ENCODE measurements around the gene PDIA5.
A peak's percentile ranks its signal among the peaks of the same experiment; 100 is the strongest.

PDIA5 gene

DNA sequence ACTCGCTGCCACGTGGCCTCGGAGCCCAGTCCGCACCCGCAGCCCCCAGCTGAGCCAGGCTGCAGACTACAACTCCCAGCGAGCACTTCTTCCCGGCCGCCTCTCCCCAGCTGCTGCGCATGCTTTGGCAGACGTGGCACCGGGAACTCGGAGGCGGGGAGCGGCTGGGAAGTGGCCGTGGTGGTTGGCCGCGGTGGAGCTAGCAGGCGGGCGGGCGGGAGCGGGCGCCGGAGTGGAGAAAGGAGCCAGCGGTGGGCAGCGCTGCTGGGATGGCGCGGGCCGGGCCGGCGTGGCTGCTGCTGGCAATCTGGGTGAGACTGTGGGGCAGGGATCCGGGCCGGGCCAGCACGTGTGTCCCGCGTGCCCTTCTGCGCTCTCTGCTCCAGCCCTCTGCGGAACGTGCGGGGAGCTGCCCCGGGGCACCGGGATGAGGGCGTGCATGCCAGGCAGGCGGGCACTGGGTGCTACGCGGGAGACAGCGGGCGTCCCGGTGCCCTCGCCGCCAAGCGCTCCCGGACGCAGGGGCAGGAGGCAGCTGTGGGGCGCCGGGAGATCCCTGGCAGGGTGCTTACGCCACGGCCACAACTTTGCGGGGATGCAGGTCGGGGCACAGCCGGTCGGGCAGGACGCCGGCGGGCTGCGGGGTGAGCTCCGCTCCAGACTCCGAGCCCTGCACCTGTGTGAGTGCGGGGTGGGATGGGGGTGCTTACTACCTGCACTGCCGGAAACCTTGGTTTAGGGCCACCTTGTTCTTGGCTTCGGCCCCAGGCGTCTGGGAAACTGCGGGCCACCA lies at the start of gene PDIA5:
Gene PDIA5, plus strand, starts transcription at position 130 of the 793 bp plus-strand sequence. Its CDS starts 140 bp downstream, at position 270.
- DNase-seq (ENCODE audit: low read depth in 2 of 2): peak; percentile 73 to 76

DNA sequence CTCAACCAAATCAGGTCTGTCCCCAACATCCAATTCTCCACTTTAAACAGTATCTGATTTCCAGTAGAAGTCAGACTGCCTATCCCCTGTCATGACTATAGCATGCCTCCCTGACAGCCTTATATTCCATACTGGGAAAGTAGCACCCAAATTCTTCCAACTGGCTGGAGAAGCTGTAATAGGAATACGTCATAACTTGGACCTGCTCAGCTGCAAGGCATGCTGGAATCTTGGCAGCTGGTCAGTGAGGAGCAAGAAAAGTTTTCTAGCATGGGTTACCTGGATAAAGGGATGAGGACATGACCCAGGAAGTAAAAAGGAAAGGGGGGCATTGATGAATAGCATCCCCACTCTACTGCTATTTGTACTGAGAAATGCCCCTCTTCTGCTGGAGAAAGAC lies 48.1 kb upstream of the PDIA5 start:
- DNase-seq (ENCODE audit: low read depth in 2 of 2): no peak

DNA sequence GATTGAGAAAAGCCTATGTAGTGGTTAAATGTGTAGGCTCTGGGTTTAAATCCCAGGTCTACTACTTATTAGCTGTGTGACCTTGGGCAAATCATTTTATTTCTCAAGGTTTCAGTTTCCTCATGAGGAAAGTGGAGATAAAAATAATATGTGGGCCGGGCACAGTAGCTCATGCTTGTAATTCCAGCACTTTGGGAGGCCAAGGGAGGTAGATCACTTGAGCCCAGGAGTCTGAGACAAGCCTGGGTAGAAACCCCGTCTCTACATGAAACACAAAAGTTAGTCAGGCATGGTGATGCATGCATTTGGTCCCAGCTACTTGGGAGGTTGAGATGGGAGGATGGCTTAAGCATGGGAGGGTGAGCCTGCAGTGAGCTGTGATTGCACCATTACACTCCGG lies 47.7 kb upstream of the PDIA5 start:
- DNase-seq (ENCODE audit: low read depth in 2 of 2): no peak

DNA sequence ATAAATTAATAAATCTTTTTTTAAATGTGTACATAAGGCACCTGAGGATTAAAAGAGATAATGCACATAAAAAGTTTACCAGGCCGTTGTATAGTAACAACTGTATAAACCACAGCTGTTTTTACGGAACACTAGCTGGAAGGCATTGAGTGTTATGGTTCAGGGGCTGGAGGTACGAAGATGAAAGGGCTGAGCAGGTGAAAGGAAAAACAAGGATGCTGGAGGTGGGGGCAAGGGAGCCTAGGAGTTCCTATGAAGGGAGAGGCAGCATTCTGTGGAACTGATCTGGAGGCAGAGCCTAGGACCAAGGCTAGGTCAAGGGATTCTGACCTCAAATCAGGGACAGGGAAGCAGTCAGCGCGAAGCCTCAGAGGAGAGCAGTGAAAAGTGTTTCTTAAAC lies 47.2 kb upstream of the PDIA5 start:
- DNase-seq (ENCODE audit: low read depth in 2 of 2): no peak

DNA sequence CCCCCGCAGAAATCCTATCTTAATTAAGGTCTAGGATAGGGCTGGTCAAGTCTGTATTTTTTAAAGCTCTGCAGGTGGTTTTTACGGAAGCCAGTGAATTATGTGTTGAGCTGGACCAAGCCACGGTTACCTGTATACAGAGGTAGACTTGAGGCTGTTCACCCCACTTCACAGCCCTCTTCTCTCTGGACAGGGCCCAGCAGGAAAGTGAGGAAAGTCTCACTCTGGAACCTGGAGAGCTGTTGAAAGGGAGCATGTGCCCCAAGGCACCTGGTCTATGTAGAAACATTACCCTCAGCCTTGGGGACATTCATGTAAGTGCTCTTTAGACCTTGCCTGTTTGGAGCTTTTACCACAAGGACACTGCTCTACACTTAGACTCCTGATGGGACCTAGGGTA lies 46.1 kb upstream of the PDIA5 start:
- DNase-seq (ENCODE audit: low read depth in 2 of 2): no peak

DNA sequence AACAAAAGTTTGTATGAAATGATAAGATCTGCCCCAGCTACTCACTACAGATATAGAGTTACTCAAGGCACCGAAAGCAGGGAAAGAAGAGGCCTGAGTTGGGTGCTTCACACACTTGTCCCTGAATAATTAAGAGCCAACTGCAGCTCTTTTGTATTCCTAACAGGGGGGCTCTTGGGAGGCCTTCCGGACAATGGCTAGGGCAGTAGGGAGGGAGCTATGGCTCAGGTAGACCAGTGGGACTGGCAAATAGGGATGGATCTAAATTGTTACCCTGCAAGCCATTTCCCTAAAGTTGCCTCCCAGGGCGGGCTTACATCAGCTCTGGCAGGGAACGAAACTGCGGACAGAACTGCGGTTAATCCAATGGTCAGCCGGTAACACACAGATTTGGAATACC lies 45.4 kb upstream of the PDIA5 start:
- no peak for DNase-seq (ENCODE audit: low read depth in 2 of 2)

DNA sequence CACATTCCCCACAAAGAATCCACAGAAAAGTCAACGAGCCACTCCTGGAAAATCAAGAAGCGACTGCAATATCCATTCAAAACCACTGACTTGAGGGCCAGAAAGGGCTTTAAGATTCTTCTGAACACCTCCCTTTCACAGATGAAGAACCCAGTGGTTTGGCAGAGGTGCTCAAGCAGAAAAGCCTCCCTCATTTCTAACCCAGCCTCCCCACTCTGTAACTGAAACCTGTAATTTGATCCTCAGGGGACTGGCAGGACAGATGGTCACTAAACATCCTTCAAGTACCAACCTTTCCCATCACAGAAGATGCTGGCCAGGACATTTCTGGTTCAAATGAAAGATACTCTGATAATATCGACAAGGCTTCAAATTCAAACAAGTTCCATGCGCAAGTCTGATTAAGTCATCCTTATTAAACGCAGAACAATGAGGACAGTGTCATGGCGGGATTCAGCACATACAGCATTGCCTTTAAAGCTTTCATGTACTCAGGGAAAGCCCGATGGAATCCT lies 44.8 kb upstream of the PDIA5 start:
- no peak for DNase-seq (ENCODE audit: low read depth in 2 of 2)

DNA sequence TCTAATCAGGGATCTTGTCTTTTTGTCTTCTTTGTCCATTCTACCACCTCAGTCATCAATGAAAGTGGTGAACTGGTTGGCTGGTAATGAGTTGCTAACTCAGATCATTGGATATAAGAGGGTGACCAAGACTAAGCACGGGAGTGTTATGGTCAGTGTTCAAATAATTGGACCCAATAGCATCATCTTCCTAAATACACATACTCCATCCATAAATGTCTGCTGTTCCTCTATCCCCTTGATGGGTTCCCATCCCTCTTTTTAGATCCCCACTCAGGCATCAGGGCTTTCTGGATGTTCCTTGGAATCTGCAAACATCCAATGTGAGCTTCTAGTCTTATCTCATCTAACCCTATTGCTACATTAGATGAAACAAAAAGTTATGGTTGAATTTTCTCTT lies 42.8 kb upstream of the PDIA5 start:
- DNase-seq (ENCODE audit: low read depth in 2 of 2): no peak

DNA sequence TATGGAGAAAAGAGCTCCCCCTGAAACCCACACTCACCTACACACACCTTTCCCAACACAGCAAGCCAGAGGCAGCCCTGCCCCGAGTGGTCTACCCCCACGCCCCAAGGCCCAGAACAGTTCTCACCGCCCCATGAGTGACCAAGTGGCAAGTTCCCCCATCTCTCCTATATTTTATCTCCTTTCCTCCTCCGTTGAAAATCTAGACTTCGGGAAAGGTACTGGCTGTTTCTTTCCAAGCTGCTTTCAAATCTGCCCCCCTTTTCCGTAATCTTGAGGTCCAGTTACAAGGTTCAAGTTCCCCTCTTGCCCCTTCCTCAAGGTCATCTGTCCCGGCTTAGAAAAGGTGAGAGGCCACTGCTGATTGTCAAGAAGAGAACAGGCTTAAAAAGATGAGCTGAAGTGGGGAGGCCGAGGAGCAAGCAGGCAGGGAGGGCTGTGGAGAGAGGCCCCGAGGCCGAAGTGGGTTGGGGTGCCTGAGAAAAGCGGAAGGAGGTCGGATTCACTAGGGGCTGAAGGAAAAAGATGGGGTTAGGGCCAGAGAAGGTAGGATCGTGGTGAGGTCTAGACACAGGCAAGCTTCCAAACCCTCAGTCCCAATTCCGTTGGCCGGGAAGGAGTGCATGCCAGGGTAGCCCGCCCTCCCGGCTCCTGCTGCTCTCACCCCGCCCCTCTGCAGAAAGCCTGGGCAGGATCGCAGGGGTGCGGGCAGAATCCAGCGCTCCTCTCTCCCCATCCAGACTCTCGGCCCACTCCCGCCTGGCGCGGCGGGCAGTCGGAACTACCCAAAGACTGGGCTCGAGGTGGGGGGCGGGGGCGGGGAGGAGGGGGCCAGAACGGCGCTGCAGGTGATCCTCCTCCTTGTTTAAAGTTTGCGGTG lies 40.9 kb upstream of the PDIA5 start:
- no peak for DNase-seq (ENCODE audit: low read depth in 2 of 2)

DNA sequence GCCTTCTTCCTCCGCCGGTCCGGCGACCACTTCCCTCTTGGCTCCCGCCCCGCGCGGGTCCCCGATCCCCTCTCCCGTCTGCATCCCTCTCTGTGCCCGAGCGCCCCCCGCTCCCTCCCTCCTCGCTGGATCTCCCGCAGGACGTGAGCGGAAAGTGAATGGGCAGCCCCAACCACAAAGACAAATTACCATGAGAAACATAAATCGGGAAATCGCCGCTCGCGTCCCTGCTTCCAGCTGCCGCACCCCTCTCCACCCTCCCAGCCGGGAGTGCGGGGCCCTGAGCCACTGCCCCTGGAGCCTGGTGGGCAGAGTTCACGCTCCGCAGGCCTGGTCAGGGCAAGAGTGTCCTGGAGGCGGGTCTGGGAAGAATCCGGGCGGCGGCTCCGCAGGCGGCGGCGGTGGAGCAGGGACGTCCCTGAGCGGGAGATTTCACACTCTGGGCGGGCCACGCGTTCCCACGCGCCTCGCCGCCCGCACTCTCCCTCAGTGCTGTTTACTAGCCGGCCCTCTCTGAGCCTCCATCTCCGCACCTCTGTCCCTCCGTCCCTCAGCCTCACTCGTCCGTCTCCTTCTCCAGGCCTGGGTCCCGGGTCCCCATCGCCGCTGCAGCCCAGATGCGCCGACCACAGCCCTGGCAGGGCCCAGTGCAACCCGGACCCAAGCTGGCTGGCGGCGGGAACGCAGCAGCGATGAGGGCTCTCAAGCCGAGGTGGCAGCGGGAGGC lies 40.1 kb upstream of the PDIA5 start:
- no peak for DNase-seq (ENCODE audit: low read depth in 2 of 2)

DNA sequence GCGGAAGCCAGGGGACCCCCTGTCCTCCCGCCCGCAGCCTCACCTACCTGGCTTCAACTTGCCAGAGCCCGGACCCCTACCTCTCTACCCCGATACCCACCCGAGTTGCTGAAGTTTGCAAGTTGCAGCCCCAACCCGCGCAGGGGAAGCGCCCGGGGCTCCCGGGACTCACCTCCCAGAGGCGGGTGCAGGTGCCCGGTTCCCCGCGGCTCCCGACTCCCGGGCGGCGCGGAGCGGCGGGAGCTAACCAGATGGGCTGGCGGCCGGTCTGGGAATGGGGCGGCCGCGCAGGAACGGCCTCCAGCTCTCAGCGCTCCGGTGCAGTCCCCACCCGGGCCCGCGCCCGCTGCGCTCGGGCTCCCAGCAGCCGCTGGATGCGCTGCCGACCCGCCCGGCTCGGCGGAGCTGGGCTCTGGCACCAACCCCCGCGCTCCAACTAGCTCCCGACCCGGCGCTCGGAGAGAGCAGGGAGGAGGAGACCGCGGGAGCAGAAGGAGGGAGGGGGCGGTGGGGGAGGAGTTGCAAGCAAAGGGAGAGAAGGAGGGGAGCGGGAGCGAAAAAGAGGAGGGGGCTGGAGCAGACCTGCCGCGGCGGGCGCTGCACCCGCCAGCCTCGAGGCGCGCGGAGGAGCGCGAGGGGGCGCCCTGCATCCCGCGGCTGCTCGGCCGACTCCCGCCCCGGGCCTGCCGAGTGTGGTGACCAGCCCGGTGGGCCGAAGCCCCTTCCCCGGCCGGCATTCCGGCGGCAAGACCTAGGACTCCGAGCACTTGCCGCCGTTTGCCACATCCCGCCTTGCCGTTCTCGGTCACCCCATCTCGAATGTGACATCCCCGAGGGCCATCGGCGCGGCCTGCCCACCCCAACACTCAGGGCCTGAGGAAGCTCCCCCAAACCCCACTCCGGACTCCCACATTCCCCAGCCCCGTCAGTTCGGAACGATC lies 39.3 kb upstream of the PDIA5 start, which contains the start of gene SEMA5B:
Gene SEMA5B, minus strand, starts transcription at position 472 of the 941 bp plus-strand sequence. CDS start 66,500 bp downstream, outside the sequence.
- DNase-seq (ENCODE audit: low read depth in 2 of 2): no peak

DNA sequence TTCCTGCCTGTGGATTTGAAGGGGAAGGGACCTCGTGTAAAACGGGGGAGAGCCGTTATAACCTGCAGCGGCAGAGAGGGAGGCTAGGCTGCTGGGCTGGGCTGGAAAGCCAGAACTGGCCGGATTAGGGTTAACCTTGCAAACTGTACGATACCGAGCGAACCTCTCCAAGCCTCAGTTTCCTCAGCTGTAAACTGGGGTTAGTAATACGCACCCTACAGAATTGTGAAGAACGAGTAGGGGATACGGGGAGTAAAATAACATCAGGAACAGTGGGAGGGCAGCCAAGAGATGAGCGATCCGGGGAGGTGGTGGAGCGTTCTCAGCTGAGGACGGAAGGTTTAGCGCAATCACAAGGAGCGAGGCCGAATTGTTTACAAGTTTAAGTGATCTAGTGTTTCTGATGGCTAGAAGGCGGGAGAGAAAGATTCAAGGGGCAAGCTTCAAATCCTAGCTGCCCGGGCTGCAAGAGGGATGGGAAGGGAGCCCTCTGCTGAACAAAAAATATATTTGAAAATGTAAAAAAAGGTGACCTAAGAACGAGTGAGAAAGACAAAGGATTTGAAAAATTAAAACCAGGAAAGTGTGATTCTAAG lies 38.5 kb upstream of the PDIA5 start:
- no peak for DNase-seq (ENCODE audit: low read depth in 2 of 2)

DNA sequence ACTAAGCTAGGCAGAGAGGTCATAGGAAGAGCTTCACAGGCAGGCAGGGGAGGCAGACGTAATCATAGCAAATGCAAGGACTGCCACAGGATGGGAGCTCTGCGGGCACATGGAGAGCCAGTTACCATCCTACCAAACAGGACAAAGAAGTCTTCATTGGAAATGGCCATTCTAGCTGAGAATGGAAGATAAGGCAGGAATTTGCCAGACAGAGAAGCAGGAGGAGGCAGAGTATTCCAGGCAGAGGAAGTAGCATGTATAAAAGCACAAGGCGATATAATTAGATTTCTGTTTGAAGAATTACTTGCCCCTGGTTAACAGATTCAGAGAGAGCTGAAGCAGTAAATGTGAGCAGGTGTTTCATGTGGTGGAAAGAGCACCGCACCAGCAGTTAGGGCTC lies 35.8 kb upstream of the PDIA5 start:
- DNase-seq (ENCODE audit: low read depth in 2 of 2): no peak

DNA sequence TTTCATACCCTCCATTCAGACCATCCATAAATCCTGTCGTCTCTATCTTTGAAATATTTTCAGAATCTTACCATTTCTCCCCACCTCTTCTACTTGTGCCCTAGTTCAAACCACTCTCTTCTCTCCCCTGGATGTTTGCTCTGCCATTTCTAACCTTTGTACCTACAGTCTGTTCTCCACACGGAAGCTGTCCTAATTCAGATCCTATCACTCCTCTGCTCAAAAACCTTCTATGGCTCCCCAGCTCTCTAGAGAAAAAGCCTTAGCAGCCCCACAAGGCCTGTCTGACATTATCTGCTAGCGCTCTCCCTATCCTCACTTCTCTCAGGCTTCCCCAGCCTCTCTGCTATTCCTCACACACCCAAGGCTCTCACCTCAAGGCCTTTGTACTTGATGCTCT lies 34.8 kb upstream of the PDIA5 start:
- DNase-seq (ENCODE audit: low read depth in 2 of 2): no peak

DNA sequence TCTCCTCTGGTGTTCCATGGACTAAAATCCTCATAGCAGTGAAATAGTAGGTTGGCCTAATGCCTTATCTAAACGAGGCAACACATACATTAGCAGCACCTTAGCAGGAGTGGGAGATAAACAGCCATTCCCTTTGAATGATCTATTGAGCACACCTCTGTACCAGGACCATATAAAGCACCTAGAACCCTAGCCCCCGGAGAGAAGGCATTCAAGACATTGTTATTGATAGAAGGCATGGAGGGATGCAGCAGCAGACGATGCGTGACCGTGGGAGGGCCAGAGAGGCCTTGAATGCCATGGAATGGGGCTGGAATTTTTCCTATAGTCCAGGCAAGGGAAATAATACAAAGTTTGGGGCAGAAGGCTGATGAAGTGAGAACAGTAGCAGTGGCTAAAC lies 32.7 kb upstream of the PDIA5 start:
- DNase-seq (ENCODE audit: low read depth in 2 of 2): no peak

DNA sequence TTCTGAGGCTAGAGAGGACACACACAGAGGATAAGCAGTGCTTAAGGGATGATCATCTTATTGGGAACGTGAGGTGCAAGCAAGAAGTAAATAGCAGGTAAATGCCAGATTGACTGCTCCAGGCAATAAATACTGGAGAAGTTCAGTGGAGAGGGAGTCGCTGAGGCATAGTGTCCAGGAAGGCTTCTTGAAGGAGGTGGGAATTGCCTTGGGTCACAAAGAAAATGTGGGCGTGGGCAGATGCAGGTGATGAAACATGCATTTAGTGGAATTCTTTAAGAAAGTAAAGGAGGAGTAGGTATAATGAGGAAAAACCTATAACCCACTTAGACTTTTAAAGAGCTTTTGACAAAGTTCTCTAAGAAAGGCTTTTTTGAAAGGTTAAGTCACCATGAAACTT lies 31.8 kb upstream of the PDIA5 start:
- DNase-seq (ENCODE audit: low read depth in 2 of 2): no peak

DNA sequence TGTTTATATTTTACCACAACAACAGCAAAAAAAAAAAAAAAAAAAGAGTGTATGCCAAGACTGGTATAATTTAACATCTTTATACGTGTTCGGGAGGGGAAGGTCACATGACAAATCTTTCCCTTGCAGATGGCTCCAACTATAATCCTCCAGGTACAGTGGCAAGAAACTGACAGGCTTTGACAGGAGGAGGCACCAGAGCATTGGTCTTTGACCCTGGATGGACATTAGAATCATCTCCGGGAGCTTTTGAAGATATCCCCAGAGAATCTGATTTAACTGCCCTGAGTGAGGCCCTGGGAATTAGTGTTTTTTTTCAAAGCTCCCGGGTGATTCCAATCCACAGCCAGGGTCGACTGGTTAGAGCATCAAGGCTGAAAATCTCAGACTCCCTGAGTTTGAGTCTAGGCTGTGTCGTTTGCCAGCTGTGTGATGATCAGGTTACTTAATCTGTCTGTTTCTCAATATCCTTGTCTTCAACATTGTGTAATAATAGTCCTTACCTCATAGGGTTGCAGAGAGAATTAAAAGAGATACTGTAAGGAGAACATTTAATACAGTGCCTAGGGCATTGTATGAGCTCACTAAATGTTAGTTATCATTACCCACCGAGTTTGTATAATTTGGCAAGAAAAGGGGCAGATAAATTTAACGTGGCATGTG lies 30.3 kb upstream of the PDIA5 start:
- no peak for DNase-seq (ENCODE audit: low read depth in 2 of 2)

DNA sequence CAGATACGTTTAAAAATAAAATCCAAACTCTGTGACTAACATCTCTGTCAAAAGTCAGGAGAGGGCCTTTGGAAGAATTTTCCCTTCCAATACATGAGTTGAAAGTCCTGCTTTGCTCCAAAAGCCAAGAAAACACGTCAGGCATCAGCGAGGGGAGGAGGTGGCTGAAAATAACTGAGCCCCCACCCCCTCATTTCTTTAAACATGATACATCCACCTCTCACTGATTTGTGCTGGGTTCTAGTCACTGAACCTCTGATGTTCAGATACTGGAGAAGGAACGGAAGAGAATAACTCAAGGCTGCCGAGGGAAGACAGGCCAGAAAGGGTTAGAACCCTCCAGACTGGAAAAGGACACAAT lies 29.8 kb upstream of the PDIA5 start:
- DNase-seq (ENCODE audit: low read depth in 2 of 2): no peak

DNA sequence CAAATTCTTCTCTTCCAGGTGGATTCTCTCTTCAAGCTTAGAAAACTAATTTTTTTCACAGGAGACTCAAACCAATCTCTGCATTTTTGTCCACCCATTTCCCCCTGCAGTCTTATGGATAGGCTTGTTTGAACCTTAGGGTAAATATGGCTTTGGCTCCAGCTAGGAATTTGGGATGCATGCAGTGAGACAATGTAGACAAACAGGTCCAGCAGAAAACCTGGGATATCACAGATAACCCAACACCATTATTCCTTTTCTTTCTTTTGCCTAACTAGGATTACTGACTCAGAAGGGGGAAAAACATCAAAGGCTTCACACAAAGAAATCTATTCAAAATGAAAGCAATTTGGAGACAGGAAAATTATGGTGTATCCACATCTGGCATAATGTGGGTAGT lies 28.1 kb upstream of the PDIA5 start:
- DNase-seq (ENCODE audit: low read depth in 2 of 2): no peak

DNA sequence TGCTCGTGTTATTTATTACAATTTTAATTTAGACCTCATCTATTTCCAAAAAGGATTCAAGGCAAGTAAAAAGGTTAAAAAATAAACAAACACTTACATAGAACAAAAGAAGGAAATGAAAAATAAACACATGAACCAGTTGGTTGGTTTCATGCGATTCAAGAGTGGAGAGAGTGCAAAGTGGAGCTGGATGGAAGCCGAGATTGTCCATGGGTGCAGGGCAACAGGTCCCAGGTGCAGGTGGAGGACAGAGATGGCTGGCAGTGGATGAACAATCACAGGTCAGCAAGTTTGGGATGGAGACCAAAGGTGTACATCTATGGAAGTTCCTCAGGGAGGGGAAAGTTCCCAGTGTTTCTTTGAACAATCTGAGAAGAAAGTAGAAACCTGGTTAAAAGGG lies 27.6 kb upstream of the PDIA5 start:
- no peak for DNase-seq (ENCODE audit: low read depth in 2 of 2)
